Activated T-cell treated with anti-CD3 and anti-CD28 coated beads for 48 hours (primary cell): ENCODE data around the gene RAB30.

ENCODE experiments used
- DNase-seq: peaks from one replicate; pipeline ENCODE4 v3.0.0-alpha.2; 2020; ENCODE audit warnings: low read depth

RAB30 gene

GRCh38 chr11:83071567-83072349, at the start of gene RAB30:
RAB30 (minus strand) TSS chr11:83071897; CDS start chr11:82997316, 74,581 bp downstream.
- peak; percentile 86 for DNase-seq

DNA sequence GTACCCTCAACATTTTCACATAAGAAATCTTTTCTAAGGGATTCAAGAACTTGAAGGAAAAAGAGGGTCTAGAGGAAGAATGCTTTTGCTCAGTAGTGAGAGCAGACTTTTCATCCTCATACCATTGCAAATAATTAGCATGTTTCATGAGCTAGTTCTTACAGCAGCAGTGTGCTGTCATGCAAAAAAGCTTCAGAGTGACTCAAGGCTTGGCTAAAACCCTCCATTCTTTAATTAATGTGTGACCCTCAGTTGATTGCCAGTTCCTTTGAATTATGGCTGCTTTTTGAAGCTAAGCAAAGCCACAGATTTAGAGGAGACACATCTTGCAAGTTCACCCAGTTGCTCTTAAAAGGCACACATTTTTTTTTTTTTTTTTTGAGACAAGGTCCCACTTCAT, 48.6 kb upstream of the RAB30 start:
- no peak for DNase-seq

- no peak for DNase-seq
Observed at GRCh38 chr11:83119216-83119615, 47.5 kb upstream of the RAB30 start.

DNA sequence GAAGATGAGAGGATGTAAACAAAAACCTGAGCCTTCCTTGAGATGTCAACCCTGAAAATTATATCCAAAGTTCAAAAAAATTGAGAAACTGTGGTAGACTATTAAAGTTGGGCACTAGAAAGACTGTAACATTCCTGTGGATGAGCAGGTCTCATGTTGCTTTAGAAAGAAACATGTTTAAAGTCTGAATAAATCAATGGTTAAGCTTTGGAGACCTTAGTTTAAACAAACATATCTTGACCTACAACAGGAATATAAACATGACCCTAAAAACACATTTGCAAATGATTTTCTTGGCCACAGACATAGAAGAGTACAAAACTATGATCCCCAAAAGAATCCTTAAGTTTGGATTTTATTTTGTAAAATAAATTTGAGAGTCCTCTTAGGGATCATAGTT, 47.1 kb upstream of the RAB30 start:
- no peak for DNase-seq

DNA sequence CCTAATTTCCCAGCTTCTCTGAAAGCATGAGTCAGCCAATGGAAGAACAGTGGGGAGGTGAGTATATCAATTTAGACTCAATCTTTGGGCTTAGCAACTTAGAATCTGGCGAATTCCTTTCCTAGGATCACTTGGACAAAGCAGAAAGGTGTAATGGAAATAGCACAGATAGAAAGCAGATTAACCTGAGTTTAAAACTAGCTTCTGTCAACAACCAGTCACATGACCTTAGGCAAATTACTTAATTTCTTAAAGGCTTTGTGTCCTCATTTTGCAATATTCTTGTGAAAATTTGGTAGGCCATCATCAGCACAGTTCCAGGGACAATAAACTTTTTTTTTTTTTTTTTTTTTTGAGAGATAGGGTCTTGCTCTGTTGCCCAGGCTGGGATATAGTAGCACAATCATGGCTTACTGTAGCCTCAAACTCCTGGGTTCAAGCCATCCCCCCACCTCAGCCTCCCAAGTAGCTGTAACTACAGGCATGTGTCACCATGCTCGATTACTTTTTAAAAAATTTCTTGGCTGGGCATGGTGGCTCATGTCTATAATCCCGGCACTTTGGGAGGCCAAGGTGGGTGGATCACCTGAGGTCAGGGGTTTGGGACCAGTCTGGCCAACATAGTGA, 44.4 kb upstream of the RAB30 start:
- no peak for DNase-seq

- DNase-seq: no peak
Observed at GRCh38 chr11:83115551-83115950, 43.9 kb upstream of the RAB30 start.

- no peak for DNase-seq
Observed at GRCh38 chr11:83115026-83115425, 43.3 kb upstream of the RAB30 start.

- DNase-seq: no peak
Observed at GRCh38 chr11:83112886-83113285, 41.2 kb upstream of the RAB30 start.

GRCh38 chr11:83105168-83105567, 33.5 kb upstream of the RAB30 start:
- DNase-seq: no peak

- no peak for DNase-seq
Observed at GRCh38 chr11:83102834-83103233, 31.1 kb upstream of the RAB30 start.

DNA sequence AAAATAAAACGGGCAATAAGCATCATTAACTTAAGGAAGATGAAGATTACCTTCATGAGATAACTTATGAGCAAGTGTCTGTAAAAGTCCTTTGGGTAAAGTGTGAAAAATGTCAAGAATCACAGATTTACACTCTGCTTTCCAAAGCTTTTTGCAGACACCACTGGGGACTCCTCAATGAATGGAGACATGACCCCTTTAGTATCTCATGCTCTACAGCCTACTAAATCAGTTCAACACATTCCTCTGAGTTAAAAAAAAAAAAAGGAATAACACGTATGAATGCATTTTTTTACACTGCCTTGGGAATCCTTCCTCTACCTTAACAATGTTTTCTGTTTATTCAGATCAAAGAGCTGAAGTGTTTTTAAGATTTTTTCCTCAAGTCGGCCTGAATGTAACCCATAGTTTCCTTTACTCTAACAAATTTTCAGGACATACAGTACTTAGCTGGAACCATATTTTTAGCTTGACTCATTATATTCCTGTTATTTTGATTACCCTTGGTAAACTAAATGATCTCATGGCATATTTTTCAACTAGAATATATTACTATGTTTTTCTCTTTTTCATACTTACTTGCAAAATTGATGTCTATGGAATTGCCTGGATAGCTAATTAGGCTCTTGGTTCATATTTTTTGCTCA, 25.9 kb upstream of the RAB30 start:
- DNase-seq: no peak

- DNase-seq: no peak
Observed at GRCh38 chr11:83093634-83094033, 21.9 kb upstream of the RAB30 start.

DNA sequence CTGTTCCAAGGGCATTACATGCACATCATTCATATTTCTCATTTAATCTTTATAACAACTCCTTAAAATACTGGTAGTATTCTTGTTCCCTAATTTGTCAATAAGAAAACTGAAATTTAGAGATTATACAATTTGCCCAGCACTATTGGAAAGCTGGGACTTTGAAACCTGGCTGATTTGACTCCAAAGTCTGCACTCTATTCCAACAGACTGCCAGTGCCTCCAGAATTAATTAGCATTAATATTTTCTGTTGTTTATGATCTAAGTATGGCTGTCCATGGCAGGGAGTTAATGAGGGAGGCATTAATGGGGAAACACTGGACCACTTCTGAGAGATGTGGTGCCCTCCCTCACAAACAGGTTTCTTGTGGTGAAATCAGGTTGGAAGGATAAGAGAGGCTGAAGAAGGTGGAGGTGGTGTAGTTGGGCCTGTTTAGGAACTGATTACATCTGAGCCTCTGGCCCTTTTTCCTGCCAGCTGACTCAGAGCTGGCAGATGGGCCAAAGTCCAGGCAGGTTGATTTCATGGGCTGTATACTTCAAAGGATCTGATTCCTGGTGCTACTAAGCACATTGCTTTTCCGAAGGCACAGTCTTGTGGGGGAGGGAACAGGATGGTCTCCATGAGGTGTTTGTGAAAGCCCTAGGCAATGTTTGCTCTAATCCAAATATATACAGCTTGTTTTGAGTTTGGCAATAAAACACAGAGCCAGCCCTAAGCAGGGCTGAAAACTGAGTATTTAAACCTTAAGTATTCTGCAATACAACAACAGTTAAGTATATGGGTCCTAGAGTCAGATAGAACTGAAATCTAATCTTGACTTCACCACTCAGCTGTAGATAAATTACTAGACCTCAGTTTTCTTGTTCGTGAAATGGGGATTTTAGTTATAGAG, 21.0 kb upstream of the RAB30 start:
- DNase-seq: no peak

DNA sequence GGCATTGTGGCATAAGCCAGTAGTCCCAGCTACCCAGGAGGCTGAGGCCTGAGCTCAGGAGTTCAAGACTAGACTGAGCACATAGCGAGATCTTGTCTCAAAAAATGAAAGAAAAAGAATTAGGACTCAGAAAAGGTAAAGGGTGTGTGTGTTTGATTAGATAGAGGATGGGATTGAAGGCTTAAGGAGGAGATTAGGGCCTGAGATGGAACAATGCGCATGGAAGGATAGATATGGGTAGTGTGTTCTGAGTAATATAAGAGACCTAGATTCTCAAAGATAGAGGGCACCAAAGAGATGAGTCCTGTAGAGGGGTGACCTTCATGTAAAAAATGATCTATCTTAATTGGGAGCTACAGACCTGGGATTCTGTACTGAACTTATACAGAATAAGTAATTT, 17.3 kb upstream of the RAB30 start:
- DNase-seq: no peak

DNA sequence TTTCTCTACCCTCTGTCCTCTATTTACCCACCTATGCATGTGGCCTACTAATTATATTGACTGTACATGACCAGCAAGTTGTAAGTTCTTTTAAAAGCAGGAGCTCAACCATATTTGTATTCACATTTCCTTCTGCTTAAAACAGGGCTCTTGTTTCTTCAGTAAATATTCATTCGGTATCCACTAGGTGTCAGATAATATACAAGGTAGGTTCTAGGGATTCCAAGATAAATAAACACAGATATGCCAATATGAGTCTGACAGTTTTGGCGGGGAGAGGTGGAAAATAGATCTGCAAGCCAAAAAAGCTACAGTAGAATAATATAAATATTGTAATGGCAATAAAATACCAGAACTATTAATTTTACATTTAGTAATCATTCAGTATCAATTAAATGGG, 15.3 kb upstream of the RAB30 start:
- DNase-seq: no peak

GRCh38 chr11:83079820-83080219, 8.1 kb upstream of the RAB30 start:
- no peak for DNase-seq

DNA sequence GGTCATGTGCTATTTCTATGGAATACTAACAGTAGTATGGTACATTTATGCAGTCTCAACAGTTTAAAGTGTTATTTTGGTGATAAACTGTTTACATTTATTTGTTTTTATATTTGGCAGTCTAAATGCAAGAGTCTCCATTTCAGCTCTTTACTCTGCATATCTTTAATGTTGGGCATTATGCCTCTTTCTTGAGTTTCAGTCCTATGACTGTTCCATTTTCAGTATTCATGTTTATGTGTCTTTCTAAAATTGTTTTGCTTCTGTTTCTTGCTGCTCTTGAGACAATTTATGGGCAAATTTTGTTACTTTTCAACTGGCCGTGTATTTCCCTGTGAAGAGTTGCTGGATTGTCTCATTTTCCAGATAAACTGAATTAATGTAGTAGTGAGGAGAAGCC, 6.6 kb upstream of the RAB30 start:
- no peak for DNase-seq

DNA sequence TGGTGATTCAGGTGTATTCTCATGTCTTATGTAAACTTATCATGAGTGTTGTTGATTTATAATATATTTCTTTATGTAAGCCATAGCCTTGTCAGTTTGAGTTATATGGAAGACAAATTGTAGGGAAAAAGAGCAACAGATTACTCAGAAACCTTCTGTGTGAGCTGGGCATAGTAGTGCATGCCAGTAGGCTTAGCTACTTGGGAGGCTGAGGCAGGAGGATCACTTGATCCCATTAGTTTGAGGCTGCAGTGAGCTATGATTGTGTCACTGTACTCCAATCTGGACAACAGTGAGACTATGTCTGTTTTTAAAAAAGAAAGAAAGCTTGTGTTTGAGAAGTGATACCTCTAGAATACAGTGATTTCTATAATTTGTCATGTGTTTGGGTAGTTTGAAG, 2.2 kb upstream of the RAB30 start:
- no peak for DNase-seq

GRCh38 chr11:83073258-83073657, 1.6 kb upstream of the RAB30 start:
- no peak for DNase-seq

DNA sequence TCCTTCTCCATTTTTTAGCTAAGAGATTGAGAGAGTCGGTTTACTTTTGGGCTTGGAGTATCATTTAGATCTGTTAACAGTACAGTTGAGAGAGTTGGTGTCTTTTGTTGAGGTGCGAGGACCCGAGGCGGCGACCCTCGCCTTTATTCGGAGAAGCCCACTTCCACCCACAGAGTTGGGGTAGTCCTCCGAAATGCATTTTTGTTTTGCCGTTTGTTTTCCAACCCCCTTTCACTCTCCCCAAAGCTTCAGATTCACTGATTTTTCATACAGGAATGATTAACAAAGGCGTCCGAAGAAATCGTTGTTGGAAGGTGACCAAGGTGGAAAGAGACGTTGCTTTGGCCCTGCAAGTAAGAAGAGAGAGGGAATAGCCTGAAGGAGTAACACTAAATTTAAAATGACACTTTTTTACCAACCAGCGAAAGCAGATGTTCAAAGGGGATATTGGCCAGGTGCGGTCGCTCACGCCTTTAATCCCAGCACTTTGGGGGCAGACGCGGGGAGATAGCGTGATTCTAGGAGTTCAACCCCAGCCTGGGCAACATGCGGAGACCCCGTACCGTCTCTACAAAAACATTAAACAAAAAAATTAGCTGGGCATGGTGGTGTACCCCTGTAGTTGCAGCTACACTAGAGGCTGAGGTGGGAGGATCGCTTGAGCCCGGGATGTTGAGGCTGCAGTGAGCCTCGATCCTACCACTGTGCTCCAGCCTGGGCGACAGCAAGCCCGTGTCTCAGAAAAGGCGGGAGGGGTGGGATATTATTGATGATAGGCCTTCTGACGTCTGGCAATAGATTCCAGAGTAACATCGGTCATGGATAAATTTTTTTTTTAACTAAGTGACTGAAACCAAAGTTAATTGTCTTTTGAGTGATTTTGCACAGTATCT, 899 bp upstream of the RAB30 start:
- DNase-seq: no peak
